Amniotic epithelial cell (primary cell): ENCODE results near the gene FAM200A.
A peak's percentile ranks its signal among the peaks of the same experiment; 100 is the strongest.
"Not testable (repeated sequence)": the region's sequence is repeated elsewhere in the genome, so short reads cannot be mapped to it uniquely, and the experiment has no call there.

Source experiments
- DNase-seq: peaks from one replicate; pipeline ENCODE4 v3.0.0-alpha.2; 2010; ENCODE audit warnings: low read depth

The FAM200A gene

GRCh38 chr7:99559175-99559915 lies 7.4 kb upstream of the FAM200A start:
- DNase-seq: peak; percentile 37

DNA sequence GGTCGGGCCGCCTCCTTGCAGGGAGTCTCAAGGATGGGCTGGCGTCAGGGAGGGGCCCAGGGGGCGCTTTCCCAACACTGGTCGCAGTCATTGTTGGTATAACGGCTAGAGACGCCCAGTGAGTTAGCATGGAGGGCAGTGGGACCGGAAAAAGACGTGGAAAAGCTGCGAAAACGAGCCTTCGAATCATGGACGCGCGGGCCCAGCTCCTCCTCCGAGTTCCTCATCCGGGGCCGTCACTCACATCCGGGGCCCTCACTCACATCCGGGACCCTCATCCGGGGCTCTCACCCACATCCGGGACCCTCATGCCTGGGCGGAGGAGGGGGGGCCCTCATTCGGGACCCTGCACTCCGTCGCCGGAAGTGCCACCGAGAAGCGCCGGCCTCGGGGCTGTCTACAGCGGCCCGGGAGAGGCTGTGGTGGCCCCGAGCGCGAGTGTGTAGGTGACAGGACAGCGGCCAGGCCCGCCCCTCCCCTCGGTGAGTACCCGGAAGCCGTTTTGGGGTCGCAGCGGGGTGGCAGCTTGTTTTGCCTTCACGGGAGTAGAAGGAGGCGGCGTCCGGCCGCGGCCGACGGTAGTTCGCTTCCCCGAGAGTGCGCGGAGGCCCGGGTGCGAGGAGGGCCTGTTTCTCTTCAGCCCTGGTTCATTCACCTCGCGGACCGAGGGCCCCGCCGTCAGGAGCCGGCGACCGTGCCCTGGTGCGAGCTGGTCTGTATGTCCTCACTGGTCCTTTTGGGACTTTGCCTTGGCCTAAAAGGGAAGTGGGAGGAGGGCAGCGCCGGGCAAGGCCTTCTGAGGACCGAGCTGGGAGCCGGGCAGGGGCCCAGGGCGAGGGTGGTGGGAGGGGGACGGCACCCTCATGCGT lies 6.6 kb upstream of the FAM200A start, which contains the start of gene ZNF655:
Gene ZNF655 (plus strand): TSS at position 337 of the 869 bp plus-strand sequence. CDS start 1,918 bp downstream, outside the sequence.
- peak; percentile 83 for DNase-seq

GRCh38 chr7:99557940-99558305 lies 6.0 kb upstream of the FAM200A start:
- no peak for DNase-seq

DNA sequence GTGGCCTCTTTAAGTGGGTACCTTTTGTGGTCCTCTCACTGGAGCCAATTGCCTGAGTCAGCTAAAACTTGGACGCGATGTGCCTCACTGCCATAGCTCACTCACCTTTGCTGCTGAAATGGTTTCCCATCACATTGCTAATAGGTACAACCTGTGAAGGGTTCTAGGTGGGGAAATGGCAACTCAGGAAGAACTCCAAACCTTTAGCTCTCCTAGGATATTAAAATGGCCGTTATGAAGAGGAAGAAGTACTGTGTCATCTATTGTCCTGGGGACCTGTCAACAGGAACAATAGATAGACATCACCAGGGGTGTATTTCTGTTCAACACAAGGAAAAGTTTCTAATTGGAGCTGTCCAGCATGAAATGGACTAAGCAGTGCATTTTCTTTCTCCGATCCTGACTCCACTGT lies 5.3 kb upstream of the FAM200A start:
- no peak for DNase-seq

- DNase-seq: no peak
Observed at GRCh38 chr7:99554939-99555338, 3.0 kb upstream of the FAM200A start.

DNA sequence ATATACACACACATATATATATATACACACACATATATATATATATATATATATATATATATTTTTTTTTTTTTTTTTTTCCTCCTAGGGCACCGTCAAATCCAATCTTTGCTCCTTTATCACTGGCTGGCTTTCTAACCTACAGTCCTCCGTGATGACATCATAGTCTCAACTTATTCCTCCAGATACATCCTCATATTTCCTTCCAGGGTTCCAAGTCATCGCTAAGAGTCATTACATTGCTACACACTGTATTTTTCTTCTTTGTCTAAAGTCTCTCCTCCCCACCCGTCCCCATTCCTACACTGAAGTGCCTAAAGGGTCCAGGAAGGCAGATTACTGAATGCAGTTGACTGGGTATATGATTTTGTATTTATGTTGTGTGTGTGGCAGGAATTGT lies 1.1 kb upstream of the FAM200A start:
- no peak for DNase-seq

DNA sequence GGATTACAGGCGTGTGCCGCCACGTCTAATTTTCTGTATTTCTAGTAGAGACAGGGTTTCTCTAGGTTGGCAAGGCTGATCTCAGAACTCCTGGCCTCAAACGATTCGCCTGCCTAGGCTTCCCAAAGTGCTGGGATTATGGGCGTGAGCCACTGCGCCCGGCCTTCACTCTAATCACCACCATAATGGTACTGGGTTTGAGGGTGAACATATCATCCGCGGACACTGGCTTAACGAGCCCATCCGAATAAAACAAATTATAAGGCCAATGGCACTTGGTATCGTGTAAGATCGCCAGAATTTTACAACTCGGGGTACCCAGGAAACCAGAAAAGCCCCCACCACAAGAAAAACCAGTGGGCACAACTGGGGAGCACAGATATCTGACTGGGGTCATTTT lies 580 bp downstream of the FAM200A start:
- peak; percentile 24 for DNase-seq

GRCh38 chr7:99549545-99549944 lies 2.4 kb downstream of the FAM200A start:
- not testable (repeated sequence) for DNase-seq

DNA sequence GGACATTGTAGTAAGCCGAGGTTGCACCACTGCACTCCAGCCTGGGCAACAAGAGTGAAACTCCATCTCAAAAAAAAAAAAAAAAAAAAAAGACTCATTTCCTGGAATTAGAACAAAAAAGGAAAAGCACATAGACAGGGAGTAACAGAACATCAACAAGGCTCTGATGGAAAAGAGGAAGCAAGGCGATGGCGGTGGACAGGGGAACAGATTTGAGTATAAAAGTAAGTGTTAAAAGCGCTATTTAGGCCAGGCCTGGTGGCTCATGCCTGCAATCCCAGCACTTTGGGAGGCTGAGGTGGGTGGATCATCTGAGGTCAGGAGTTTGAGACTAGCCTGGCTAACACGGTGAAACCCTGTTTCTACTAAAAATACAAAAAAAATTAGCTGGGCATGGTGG lies 6.6 kb downstream of the FAM200A start:
- DNase-seq: not testable (repeated sequence)

DNA sequence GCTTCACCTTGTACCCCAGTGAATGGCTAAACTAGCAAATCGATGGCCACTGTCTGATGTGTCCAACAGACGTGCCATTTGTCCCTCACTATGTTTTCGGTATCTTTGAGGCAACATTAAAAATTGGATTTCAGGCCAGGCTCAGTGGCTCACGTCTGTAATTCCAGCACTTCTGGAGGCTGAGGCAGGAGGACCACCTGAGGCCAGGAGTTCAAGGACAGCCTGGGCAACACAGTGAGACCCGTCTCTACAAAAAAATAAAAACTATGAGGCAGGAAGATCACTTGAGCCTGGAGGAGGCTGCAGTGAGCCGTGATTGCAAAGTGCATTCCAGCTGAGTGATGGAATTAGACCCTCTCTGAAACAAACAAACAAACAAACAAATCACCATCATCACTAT lies 8.0 kb downstream of the FAM200A start:
- DNase-seq: no peak

GRCh38 chr7:99543081-99543671 lies 8.7 kb downstream of the FAM200A start:
- no peak for DNase-seq

- DNase-seq: no peak
Observed at GRCh38 chr7:99541212-99541611, 10.7 kb downstream of the FAM200A start.

GRCh38 chr7:99540542-99540941 lies 11.4 kb downstream of the FAM200A start:
- DNase-seq: no peak

DNA sequence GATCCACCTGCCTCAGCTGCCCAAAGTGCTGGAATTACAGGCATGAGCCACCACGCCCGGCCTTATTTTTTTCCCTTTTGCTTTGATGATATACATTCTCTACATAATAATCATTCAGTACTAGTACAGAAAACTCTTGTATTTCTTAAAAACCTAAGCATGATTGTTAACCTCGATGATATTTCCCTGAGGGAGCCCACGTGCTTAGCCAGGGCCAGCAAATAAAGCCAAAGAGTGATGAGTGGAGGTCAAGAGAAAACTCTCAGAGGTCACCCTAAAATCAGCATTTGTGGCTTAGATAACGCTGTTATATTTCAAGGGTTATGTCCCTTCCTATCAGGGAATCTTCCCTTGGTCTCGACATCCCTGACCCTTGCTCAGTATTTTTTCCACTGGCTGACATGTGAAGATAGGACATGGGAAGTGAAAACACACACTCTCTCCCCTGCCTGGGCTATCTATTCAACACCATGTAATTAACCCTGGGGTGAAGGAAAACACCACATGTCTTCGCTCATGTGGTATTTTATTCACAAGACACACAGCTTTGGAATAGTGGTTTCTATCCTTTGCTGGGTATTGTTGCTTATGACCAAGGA lies 12.6 kb downstream of the FAM200A start:
- no peak for DNase-seq

GRCh38 chr7:99535667-99536066 lies 16.2 kb downstream of the FAM200A start:
- DNase-seq: no peak

DNA sequence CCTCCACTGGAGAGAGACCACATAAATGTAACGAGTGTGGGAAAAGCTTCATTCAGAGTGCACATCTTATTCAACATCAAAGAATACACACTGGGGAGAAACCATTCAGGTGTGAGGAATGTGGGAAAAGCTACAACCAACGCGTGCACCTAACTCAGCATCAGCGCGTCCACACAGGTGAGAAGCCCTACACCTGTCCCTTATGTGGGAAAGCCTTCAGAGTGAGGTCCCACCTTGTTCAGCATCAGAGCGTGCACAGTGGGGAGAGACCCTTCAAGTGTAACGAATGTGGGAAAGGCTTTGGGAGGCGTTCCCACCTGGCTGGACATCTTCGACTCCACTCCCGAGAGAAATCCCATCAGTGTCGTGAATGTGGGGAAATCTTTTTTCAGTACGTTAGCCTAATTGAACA lies 20.6 kb downstream of the FAM200A start:
- peak; percentile 21 for DNase-seq

DNA sequence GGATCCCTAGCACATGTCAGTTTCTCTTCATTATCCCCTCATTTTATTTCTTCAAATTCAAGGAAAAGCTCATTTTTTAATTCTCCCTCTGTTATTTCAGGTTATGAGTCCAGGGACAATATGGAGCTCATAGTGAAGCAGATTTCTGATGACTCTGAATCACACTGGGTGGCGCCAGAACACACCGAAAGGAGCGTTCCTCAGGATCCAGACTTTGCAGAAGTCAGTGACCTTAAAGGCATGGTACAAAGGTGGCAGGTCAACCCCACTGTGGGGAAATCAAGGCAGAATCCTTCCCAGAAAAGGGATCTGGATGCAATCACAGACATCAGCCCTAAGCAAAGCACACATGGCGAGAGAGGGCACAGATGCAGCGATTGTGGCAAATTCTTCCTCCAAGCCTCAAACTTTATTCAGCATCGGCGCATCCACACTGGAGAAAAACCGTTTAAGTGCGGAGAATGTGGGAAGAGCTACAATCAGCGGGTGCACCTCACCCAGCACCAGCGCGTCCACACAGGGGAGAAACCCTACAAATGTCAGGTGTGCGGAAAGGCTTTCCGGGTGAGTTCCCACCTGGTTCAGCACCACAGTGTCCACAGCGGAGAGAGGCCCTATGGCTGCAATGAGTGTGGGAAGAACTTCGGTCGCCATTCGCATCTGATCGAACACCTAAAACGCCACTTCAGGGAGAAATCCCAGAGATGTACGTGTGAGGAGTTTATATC lies 26.0 kb downstream of the FAM200A start:
- peak; percentile 10 for DNase-seq

DNA sequence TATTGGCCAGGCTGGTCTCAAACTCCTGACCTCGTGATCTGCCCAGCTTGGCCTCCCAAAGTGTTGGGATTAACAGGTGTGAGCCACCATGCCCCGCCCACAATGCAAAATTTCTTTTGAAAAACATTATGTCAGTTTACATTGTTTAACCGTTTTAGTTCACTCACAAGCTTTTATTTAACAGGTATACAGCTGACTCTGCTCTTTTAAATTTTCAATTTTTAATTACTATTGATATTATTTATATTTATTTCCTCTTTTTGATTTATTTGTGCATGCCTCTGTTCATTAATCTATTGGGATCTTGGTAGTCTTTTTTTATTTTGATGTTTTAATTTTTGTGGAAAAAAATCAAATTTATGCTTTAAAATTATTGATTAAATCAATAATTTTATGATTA lies 30.5 kb downstream of the FAM200A start:
- DNase-seq: no peak

DNA sequence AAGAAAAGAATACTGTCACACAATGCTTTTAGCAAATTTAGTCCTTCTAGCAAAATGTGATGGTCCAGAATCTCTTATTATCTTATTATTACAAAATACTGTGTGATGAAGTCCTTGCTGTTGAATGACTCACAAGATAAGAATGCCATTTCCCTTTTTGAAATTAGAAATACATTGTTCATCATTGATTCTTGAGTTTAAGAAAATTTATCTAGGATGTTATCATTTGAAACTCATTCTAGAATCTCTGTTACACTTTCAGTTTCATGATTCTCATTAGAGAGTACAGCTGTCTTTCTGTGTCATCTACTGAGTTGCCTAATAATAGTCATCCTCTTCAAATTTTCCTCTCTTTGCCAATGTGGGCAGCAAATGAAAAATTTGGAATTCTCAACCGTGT lies 37.9 kb downstream of the FAM200A start:
- DNase-seq: peak; percentile 50

- no peak for DNase-seq
Observed at GRCh38 chr7:99505324-99505662, 46.6 kb downstream of the FAM200A start.

DNA sequence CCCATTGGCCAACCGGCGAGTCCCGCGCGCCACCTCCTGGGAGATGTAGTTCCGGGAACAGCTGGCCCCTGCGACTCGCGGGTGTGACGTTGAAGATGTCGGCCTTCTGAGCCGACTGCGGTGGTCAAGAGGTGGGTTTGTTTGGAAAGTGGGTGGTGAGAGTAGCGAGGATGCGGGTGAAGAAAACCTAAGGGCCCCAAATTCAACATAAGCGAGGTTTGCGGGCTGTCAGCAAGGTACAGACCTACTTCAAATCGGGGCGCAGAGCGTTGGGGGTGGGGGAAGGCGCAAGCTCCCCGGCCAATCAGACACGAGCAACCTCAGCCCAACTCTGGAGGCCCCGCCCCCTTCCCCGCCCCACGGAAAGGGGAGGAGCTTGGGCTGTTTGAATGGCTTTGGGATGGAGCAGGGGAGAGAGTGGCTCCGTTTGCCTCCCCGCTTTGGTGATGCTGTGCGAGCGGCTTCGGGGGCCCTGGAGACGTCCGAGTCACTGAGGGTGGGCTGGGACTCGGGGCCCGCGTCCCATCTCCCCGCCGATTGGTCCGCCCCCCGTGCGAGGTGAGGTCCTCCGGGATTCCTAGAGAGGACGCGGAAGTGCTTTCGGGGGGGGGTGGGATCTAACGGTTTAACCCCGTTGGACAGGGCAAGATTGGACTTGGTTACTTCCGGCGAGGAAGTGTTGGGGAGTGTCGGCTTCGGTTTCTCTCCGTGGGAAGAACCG lies 47.2 kb downstream of the FAM200A start, which contains the start of gene ZKSCAN5:
Gene ZKSCAN5 (plus strand): TSS at position 60 of the 721 bp plus-strand sequence. CDS start 1,383 bp downstream, outside the sequence.
- DNase-seq: peak; percentile 96
